Measurements from ENCODE around the gene USP20.

USP20 gene

DNA sequence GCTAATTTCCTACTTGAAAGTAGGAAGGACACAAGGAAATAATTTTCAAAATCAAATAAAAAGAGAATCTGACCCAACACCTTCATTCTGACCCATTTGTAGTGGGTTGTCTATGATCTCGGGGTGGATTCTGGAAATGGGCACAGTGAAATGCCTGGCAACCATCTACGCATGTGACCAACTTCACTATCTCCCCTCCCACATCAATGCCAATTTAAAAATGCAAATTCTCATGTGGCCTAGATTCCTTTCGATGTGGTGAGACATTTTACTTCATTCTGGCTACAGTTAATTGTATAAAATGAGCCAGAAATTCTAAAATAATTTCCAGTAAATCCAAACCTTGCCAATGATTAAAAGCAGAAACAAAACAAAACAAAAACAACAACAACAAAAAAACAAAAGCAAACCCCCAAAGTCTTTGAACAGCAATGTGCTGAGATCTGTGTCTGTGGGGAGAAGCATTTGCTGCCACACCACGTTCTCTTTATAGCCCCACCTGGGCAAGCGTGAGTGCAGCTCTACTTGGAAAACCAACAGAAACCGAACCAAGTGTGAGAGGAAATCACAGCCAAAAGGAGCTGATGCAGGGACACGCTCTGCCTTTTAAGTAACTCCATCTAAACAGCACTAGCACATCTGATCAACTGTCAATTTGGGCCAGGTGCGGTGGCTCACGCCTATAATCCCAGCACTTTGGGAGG, 59.0 kb downstream of the USP20 start:
- DNase-seq: no peak

- DNase-seq: no peak
Observed at GRCh38 chr9:129895376-129896268, 60.4 kb downstream of the USP20 start.

DNA sequence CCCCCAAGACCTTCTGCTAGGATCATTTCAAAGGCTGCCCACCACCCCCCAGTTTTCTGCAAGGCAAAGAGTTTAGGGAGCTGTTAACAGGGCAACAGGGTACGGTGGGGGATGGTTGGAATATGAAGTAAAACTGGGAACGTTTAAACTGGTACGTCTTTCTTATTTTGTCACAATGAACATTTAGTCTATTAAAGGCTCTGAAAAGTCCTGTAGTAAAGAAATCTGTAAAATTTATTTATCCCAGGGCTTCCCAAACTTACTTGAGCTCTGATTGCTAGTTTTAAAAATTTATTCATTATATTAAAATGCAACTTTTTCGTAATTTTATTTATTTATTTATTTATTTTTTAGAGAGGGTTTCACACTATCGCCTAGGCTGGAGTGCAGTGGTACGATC, 62.0 kb downstream of the USP20 start:
- DNase-seq: no peak

DNA sequence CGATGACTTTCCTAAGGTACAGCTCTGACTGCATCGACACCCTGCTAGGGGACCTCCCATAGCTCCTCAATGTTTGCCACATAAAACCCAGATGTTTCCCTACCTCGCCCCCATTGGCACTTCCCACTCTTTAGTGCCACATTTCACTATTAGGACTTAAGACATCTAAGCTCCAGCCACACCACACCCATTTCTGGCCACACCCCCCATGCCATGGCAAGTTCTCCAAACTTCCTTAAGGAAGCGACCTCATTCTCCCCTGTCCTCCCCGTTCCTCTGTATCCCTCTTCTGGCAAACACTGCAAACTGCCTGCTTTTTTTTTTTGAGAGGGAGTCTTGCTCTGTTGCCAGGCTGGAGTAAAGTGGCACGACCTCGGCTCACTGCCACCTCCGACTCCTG, 62.9 kb downstream of the USP20 start:
- no peak for DNase-seq

DNA sequence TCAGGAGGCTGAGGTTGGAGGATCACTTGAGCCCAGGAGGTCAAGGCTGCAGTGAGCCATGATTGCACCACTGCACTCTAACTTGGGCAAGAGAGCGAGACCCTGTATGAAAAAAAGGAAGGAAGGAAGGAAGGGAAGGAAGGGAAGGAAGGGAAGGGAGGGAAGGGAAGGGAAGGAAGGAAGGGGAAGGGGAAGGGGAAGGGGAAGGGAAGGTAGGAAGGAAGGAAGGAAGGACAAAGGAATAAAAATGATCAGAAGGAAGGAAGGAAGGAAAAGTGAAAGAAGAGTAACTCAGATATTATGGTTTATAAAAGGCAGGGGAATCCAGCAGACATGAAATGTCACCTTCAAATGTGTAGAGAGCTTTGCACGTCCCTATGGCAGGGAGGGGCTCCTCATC, 64.4 kb downstream of the USP20 start:
- no peak for DNase-seq

DNA sequence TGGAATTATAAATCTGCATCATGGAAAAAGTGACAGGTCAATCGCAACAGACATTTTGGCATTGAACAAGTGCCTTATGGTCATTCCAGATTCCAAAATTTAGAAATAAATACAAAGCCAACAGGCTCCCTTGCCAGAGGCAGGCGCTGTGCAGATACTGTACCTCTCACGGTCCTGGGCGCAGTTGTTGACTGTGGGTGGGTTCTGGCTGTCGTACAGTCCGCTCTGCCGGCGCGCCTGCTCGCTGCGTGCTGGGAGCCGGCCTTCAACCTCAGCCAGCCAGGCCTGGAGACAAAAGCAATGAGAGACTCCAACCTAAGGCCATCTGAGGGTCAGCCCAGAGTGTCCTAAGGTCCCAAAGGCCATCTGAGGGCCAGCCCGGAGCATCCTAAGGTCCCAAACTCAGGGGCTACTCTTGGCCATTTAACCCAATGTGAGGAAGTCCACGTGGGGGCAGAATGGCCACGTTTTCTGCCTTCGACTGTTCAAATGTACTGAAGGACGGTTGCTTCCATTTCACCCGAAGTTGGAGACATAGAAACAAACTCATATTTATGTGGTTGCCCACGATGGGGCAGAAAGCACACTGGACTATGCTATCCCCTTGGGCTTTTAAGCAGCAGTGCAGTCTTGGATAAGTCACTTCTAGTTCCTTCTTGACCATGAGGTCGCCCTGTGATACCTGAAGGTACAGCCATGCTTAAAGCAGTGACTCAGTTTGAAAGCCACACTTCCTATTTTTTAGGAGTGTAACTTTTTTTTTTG, 65.2 kb downstream of the USP20 start:
- no peak for DNase-seq

DNA sequence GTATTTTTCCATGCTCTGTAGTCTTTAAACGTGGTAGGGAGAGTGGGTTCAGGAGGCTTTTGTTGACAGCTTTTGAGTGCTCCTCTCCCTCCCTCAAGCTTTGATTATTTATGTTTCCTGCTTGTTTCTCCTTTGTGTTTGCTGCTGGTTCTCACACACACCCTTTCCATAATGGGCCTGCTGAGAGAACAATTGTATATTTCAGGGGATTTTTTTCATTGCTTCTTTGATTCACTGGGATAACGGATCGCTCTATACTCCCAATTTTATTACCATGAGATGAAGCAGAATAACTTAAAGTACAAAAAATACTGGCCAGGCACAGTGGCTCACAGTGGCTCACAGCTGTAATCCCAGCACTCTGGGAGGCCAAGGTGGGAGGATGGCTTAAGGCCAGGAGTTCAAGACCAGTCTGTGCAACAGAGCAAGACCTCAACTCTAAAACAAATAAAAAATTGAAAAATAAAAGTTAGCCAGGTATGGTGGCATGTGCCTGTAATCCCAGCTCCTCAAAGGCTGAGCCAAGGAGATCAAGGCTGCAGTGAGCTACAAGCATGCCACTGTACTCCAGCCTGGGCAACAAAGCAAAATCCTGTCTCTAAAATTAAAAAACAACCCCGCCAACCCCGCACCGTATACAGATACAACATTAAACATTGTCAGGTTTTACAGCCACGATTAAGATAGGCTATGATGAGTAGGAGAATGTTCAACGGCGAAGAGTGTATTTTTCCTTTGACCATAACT, 66.9 kb downstream of the USP20 start:
- no peak for DNase-seq

GRCh38 chr9:129902740-129903134, 67.5 kb downstream of the USP20 start:
- DNase-seq: no peak

- DNase-seq: no peak
Observed at GRCh38 chr9:129904734-129905133, 69.5 kb downstream of the USP20 start.

- no peak for DNase-seq
Observed at GRCh38 chr9:129906298-129906697, 71.0 kb downstream of the USP20 start.

- DNase-seq: no peak
Observed at GRCh38 chr9:129907201-129907600, 71.9 kb downstream of the USP20 start.

DNA sequence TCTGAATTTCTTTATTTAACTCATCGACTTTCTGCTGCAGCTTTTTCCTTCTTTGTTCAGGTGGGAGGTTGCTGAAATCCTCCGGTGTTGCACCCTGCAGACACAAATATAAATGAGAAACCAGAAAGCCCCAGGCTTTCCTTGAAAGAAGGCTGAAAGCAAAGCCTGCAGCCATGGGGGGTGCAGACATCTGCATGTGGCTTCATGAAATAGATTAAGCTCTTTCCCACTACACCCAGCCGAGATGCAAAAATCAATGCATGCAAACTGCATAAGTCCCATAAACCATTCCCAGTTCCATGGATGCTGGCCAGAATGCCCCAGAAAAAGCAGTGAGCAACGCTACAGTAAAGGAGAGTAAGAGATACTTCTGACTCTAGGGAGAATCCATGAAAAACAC, 73.6 kb downstream of the USP20 start:
- DNase-seq: no peak

DNA sequence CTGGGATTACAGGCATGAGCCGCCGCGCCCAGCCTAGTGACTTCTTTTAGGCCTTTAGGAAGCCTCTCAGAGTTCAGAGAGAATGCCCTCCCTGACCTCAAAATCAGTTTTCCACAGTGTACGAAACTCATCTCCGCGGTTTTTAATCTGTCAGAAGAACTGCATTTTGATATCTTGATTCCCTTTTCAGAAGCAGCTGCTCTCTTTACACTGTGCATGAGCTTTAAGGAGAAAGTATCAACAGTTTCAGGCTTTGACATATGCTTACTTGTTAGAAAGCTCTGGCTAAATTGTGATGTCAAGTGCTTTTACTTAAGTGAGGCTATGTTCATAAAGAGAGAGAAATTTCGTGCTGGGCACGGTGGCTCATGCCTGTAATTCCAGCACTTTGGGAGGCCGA, 74.6 kb downstream of the USP20 start:
- no peak for DNase-seq

GRCh38 chr9:129910628-129911567, 75.6 kb downstream of the USP20 start:
- no peak for DNase-seq

DNA sequence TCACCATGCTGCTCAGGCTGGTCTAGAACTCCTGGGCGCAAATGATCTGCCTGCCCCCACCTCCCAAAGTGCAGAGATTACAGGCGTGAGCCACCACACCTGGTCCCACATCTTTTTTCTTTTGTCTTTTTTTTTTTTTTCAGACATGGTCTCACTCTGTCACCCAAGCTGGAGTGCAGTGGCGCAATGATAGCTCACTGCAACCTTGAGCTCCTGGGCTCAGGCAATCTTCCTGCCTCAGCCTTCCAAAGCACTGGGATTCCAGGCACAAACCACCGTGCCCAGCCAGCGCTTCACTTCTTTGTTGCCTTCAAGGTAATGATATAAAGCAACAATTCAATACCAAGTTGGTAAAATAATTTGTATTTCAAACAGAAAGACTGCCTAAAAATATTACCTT, 78.8 kb downstream of the USP20 start:
- no peak for DNase-seq

- no peak for DNase-seq
Observed at GRCh38 chr9:129916707-129917106, 81.4 kb downstream of the USP20 start.

GRCh38 chr9:129918296-129918950, 83.2 kb downstream of the USP20 start:
- no peak for DNase-seq

DNA sequence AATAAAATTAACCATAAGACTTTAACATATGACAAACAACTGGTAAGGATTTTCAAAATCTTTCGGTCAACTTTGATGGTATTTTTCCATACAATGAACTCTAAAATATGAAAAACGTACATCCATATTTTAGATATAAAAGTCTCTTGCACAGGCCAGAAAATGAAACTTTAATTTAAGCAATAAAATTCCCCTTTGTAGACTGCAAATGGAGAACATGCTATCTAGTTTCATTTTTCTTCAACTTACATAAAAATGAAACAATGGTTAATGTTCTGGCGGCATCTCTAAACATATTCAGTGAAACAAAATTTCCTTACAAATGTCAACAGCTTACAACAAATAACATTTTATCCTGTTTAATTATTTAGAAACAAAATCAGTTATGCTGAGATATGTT, 84.0 kb downstream of the USP20 start:
- DNase-seq: no peak

DNA sequence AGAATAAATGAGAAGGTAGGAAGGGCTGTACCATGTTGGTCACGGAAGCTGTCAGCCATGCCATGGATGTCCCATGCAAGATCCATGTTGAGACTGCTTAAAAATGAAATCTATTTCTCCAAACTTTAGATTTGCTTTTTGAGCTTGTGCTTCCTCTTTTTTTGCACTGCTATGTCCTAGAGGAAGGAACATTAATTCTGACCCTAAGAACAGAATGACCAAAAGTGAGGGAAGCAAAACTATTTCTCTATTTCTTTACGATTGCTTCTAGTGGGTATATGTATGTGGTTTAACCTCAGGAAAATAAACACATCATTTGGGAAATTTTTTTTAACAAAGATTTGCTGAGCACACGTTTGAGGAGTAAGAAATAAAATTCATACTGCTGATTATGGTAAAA, 84.6 kb downstream of the USP20 start:
- DNase-seq: peak; percentile 15 to 22

DNA sequence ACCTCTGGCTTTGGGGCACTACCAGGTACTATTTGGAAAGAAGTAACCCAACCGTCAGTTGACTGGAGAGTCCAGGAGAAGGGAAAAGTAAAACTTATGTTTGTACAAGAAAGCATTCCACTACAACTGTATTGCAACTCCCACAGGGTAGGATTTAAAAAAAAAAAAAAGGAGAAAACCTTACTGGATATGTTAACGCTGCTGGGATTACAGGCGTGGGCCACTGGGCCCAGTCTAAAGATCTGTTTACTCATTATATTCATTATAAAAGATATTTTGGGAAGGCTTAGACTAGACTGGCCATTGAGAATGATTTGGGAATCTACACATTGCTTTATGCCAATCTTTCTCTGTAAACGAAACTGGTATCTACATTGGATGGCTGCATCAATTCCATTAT, 86.6 kb downstream of the USP20 start:
- no peak for DNase-seq

DNA sequence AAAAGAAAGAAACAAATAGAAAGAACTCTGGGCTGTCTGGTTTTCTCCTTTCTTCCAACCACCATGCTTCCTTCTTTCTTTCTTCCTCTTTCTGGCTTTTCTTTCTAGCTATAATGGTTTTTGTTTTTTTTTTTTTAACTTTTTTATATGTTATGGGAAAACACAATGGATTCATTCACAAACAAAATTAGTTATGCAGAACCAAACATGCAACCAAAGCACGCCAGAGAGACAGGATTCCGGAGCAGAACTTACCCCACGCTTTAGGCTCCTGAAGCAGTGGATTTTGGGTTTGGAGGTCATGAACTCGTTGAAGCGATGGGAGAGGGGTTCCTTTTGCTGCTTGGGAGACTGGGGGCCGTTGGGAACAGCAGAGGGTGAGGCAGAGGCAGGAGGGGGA, 88.3 kb downstream of the USP20 start:
- no peak for DNase-seq
